Lung (tissue), 12 donors: ENCODE results near the gene CCDC17. TPM values are rescaled to one million over a fixed set of nuclear protein-coding genes. Genes with fewer than 3 reads are reported as not detected.
A peak's percentile ranks its signal among the peaks of the same experiment; 100 is the strongest.

Experiments used
- ATAC-seq: fragments of 200-7000 bp; cut with Tn5 transposase; one replicate; pipeline ENCODE4 v1.9.1; 2020; ENCODE audit warnings: moderate number of reproducible peaks; ENCODE audit not compliant: insufficient read depth, low FRiP score
- DNase-seq, 3 donors: peaks; one replicate each; pipeline ENCODE4 v3.0.0-alpha.2; 2013 to 2017
- H3K27ac ChIP-seq, 2 donors: one replicate each; pipeline ENCODE4 v1.5.1; 2013; ENCODE audit warnings: mild to moderate bottlenecking in 2 of 2, moderate library complexity in 2 of 2, control low read depth in 1 of 2, inconsistent platforms in 1 of 2, low read depth in 1 of 2, low read length in 1 of 2
- H3K27me3 ChIP-seq, 3 donors: one replicate each; pipeline ENCODE4 v1.5.1; 2013; ENCODE audit warnings: low read length in 2 of 3; ENCODE audit not compliant: control insufficient read depth in 3 of 3, insufficient read depth in 3 of 3
- H3K36me3 ChIP-seq, 4 donors: one replicate each; pipeline ENCODE4 v1.5.1; 2013; ENCODE audit warnings: low read length in 4 of 4, mild to moderate bottlenecking in 1 of 4, moderate library complexity in 1 of 4; ENCODE audit not compliant: control insufficient read depth in 4 of 4, insufficient read depth in 4 of 4
- H3K4me1 ChIP-seq, 5 donors: one replicate each; pipeline ENCODE4 v1.5.1; 2013; ENCODE audit warnings: low read length in 5 of 5, mild to moderate bottlenecking in 2 of 5, moderate library complexity in 1 of 5; ENCODE audit not compliant: control insufficient read depth in 5 of 5, insufficient read depth in 5 of 5
- H3K4me3 ChIP-seq: one replicate; pipeline ENCODE4 v1.5.1; 2013; ENCODE audit warnings: mild to moderate bottlenecking, control low read depth, moderate library complexity
- H3K9ac ChIP-seq, 2 donors: one replicate each; pipeline ENCODE4 v1.5.1; 2013; ENCODE audit warnings: low read length in 2 of 2, control low read depth in 1 of 2; ENCODE audit not compliant: insufficient read depth in 1 of 2
- H3K9me3 ChIP-seq, 4 donors: one replicate each; pipeline ENCODE4 v1.5.1; 2013; ENCODE audit warnings: low read length in 3 of 4, mild to moderate bottlenecking in 1 of 4, moderate library complexity in 1 of 4; ENCODE audit not compliant: control insufficient read depth in 4 of 4, insufficient read depth in 3 of 4
- WGBS, 2 donors: extraction: QIAGEN DNeasy Blood & Tissue Kit; methylation state at CpG; one replicate each; pipeline ENCODE4 v1.1.7; 2013; 5-methylcytosine and 5-hydroxymethylcytosine counted together
- polyA plus RNA-seq, 2 donors: library from polyadenylated mRNA; stranded (reverse); fragments of 200-250 nt; gene quantifications; one replicate each; pipeline ENCODE4 v1.2.1, GENCODE V29; 2013
- total RNA-seq, 2 donors: library from RNA; depleted of rRNA in 1 of 2; stranded (reverse); fragments of >200 nt in 1 of 2; gene quantifications; one replicate each; pipeline ENCODE4 v1.2.1, GENCODE V29; 2014 to 2021
- TF ChIP-seq, protein P1 (sequence below): IDR thresholded peaks from 2 replicates; pipeline ENCODE4 v1.5.1; 2012; ENCODE audit warnings: mild to moderate bottlenecking; ENCODE audit errors: control extremely low read depth, extremely low read depth
- donor health status: control.
- donor health status: control.
- donor health status: Bipolar disorder and iron deficiency.
- donor health status: healthy.
- donor health status: DM: yes; HTN: yes; CAD: no.

Gene CCDC17
- total and polyA plus RNA-seq, 4 donors: 10.1 to 53.7 (median 22.7) TPM

DNA sequence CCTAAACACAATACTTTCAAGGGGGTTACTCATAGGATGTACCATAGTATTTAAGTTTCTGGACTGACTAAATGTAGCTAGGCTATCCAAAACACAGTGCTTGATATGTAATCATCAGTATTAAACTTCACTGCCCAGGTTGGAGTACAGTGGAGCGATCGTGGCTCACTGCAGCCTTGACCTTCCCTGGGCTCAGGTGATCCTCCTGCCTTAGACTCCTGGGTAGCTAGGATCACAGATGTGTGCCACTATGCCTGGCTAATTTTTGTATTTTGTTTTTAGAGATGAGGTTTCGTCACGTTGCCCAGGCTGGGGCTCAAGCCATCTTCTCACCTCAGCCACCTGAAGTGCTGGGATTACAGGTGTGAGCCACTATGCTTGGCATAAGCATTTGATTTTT, 29.4 kb downstream of the CCDC17 start:
- ATAC-seq (no peak), DNase-seq (no peak)
- Histone ChIP-seq H3K9me3 (no peaks in the 10 kb centered on the region), H3K9ac (no peak overlapping the region), H3K27me3 (no peaks in the 10 kb centered on the region), H3K36me3 (peaks cover 4 to 18% (median 10%) of the 10 kb centered on the region in 4 donors), H3K4me3 (no peak overlapping the region), H3K4me1 (peaks cover 0 to 5% (median 0%) of the 10 kb centered on the region in 5 donors), H3K27ac (no peak overlapping the region)
- TF ChIP-seq, protein P1, sequence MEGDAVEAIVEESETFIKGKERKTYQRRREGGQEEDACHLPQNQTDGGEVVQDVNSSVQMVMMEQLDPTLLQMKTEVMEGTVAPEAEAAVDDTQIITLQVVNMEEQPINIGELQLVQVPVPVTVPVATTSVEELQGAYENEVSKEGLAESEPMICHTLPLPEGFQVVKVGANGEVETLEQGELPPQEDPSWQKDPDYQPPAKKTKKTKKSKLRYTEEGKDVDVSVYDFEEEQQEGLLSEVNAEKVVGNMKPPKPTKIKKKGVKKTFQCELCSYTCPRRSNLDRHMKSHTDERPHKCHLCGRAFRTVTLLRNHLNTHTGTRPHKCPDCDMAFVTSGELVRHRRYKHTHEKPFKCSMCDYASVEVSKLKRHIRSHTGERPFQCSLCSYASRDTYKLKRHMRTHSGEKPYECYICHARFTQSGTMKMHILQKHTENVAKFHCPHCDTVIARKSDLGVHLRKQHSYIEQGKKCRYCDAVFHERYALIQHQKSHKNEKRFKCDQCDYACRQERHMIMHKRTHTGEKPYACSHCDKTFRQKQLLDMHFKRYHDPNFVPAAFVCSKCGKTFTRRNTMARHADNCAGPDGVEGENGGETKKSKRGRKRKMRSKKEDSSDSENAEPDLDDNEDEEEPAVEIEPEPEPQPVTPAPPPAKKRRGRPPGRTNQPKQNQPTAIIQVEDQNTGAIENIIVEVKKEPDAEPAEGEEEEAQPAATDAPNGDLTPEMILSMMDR: no peak
- 92 to 96% methylated on average over 4 of the region's 4 CpGs for WGBS, 2 donors

DNA sequence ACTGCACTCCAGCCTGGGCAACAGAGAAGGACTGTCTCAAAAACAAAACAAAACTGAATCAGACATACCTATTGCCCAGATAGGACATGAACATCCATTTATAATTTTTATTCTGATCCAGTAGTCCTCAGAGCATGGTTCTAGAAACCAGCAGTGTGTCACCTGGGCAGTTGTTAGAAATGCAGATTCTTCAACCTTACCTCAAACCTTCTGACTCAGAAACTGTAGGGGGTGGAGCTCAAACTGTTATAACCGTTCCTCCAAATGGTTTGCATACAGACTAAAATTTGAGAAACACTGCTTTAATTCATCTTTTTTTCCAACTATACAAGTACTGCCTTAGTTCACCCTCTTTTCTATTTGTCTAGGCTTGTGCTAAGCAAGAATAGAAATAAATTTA, 34.0 kb downstream of the CCDC17 start:
- 32 to 56% methylated on average over 1 of the region's 1 CpG for WGBS, 2 donors
- no peak overlapping the region for H3K9ac ChIP-seq
- H3K36me3 ChIP-seq: peaks cover 3 to 10% (median 6%) of the 10 kb centered on the region in 4 donors
- ATAC-seq (no peak), DNase-seq (no peak)
- TF ChIP-seq, protein P1: no peak
- no peaks in the 10 kb centered on the region for H3K9me3 ChIP-seq
- H3K27ac ChIP-seq: no peak overlapping the region
- H3K4me1 ChIP-seq: peaks cover 8 to 20% (median 11%) of the 10 kb centered on the region in 5 donors
- H3K27me3 ChIP-seq: no peaks in the 10 kb centered on the region
- no peak overlapping the region for H3K4me3 ChIP-seq

DNA sequence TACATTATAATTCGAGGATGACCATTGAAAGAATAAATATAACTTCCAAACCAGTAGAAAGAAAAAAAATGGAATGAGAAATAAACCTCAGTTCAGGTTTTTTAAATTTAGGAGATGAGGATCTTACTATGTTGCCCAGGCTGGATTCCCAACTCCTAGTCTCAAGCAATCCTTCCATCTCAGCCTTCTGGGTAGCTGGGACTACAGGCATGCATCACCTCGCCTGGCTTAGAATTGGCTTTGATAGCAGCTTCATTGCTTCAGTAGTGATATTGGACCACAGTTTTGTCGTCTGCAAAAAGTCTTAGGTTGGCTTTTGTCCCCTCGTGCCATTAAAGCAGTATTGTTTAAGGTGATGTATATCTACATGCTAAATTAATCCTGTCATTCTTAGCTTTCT, 37.1 kb downstream of the CCDC17 start:
- no peaks in the 10 kb centered on the region for H3K9me3 ChIP-seq
- H3K36me3 ChIP-seq: peaks cover 0 to 4% (median 0%) of the 10 kb centered on the region in 4 donors
- peak overlapping the region in 1 of 2 donors; percentile 34 for H3K27ac ChIP-seq
- TF ChIP-seq, protein P1: no peak
- H3K4me1 ChIP-seq: peaks cover 8 to 20% (median 11%) of the 10 kb centered on the region in 5 donors
- WGBS, 2 donors: 80% methylated on average over 4 of the region's 4 CpGs
- no peak overlapping the region for H3K9ac ChIP-seq
- no peak overlapping the region for H3K4me3 ChIP-seq
- no peaks in the 10 kb centered on the region for H3K27me3 ChIP-seq
- ATAC-seq (no peak), DNase-seq (no peak)

DNA sequence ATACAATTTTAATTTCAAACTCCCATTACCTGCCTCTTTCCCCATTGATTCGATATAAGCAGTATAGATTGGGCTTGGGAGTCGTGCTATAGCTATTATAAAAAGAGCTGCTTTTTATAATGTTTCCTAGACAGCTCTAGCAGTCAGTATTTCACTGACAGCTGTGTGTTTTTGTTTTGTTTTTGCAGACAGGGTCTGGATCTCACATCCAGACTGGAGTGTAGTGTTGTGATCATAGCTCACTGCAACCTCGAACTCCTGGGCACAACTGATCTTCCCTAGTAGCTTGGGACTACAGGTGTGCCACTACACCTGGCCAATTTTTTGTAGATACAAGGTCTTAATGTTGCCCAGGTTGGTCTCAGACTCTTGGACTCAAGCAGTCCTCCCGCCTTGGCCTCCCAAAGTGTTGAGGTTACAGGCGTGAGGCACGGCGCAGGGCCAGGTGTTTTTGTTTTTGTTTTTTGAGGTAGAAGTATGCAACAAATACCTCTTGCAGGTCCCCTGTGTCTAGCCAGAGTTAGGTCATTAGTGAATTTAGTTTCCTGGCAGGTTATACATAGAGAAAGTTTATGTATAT, 38.3 kb downstream of the CCDC17 start:
- peak overlapping the region; percentile 44 to 69 for H3K9ac ChIP-seq
- peaks cover 8 to 20% (median 11%) of the 10 kb centered on the region in 5 donors for H3K4me1 ChIP-seq
- H3K27ac ChIP-seq: peak overlapping the region in 1 of 2 donors; percentile 33
- H3K27me3 ChIP-seq: no peaks in the 10 kb centered on the region
- H3K9me3 ChIP-seq: no peaks in the 10 kb centered on the region
- no peak for DNase-seq
- TF ChIP-seq, protein P1: no peak
- H3K4me3 ChIP-seq: no peak overlapping the region
- H3K36me3 ChIP-seq: peaks cover 0 to 4% (median 0%) of the 10 kb centered on the region in 4 donors
- ATAC-seq: no peak
- WGBS, 2 donors: 38 to 44% methylated on average over 7 of the region's 7 CpGs
